ENCODE data around the gene SLC4A8.

SLC4A8 gene

GRCh38 chr12:51540996-51541395 is 116.4 kb downstream of the SLC4A8 start:
- POLR2A ChIA-PET, result no interaction called here
- Histone ChIP-seq H3K4me3 (ENCODE audit: control insufficient read depth in 1 of 7, extremely low read depth in 1 of 7, insufficient read depth in 4 of 7, low read depth in 2 of 7, low read length in 6 of 7) (no peak overlapping the region), H3K9me3 (ENCODE audit: control extremely low read depth in 1 of 5, control insufficient read depth in 4 of 5, insufficient read depth in 2 of 5, low read depth in 1 of 5, low read length in 4 of 5) (no peaks in the 10 kb centered on the region), H3K4me1 (ENCODE audit: control extremely low read depth in 1 of 4, control insufficient read depth in 4 of 4, insufficient read depth in 4 of 4, low read length in 3 of 4) (no peaks in the 10 kb centered on the region), H3K36me3 (ENCODE audit: control insufficient read depth in 4 of 4, insufficient read depth in 4 of 4, low read length in 3 of 4) (no peaks in the 10 kb centered on the region), H3K27me3 (replicated peaks in 2 of 5; ENCODE audit: control insufficient read depth in 4 of 5, insufficient read depth in 5 of 5, low read length in 4 of 5) (no peaks in the 10 kb centered on the region), H3K27ac (ENCODE audit: insufficient read depth in 1 of 2, low read depth in 1 of 2, low read length in 2 of 2, poor library complexity in 1 of 2, severe bottlenecking in 2 of 2) (no peak overlapping the region)
- peak in 1 of 3 donors; percentile 22 for DNase-seq
- 95% methylated on average over 4 of the region's 4 CpGs for WGBS (ENCODE audit: insufficient coverage)
- CTCF ChIA-PET, result interaction anchor here (1.0 kb wide), 1 partner anchor 13 kb away, joined by 3 read pairs; no protein-coding TSS in a partner anchor

GRCh38 chr12:51546097-51546496 is 121.5 kb downstream of the SLC4A8 start:
- ChIA-PET POLR2A (no interaction called here), CTCF (interaction anchor here (1.2 kb wide), 1 partner anchor 14 kb away, joined by 6 read pairs; no protein-coding TSS in a partner anchor)
- no peaks in the 10 kb centered on the region for H3K27me3 ChIP-seq (replicated peaks in 2 of 5; ENCODE audit: control insufficient read depth in 4 of 5, insufficient read depth in 5 of 5, low read length in 4 of 5)
- no peaks in the 10 kb centered on the region for H3K4me1 ChIP-seq (ENCODE audit: control extremely low read depth in 1 of 4, control insufficient read depth in 4 of 4, insufficient read depth in 4 of 4, low read length in 3 of 4)
- H3K27ac ChIP-seq (ENCODE audit: insufficient read depth in 1 of 2, low read depth in 1 of 2, low read length in 2 of 2, poor library complexity in 1 of 2, severe bottlenecking in 2 of 2), result no peak overlapping the region
- no peaks in the 10 kb centered on the region for H3K9me3 ChIP-seq (ENCODE audit: control extremely low read depth in 1 of 5, control insufficient read depth in 4 of 5, insufficient read depth in 2 of 5, low read depth in 1 of 5, low read length in 4 of 5)
- H3K4me3 ChIP-seq (ENCODE audit: control insufficient read depth in 1 of 7, extremely low read depth in 1 of 7, insufficient read depth in 4 of 7, low read depth in 2 of 7, low read length in 6 of 7), result no peak overlapping the region
- no peak for DNase-seq
- no peaks in the 10 kb centered on the region for H3K36me3 ChIP-seq (ENCODE audit: control insufficient read depth in 4 of 4, insufficient read depth in 4 of 4, low read length in 3 of 4)

- no peak for DNase-seq
- H3K4me3 ChIP-seq (ENCODE audit: control insufficient read depth in 1 of 7, extremely low read depth in 1 of 7, insufficient read depth in 4 of 7, low read depth in 2 of 7, low read length in 6 of 7), result no peak overlapping the region
- no peaks in the 10 kb centered on the region for H3K36me3 ChIP-seq (ENCODE audit: control insufficient read depth in 4 of 4, insufficient read depth in 4 of 4, low read length in 3 of 4)
- ChIA-PET CTCF (no interaction called here), POLR2A (no interaction called here)
- peaks cover 0 to 4% (median 0%) of the 10 kb centered on the region in 5 experiments for H3K27me3 ChIP-seq (replicated peaks in 2 of 5; ENCODE audit: control insufficient read depth in 4 of 5, insufficient read depth in 5 of 5, low read length in 4 of 5)
- no peaks in the 10 kb centered on the region for H3K4me1 ChIP-seq (ENCODE audit: control extremely low read depth in 1 of 4, control insufficient read depth in 4 of 4, insufficient read depth in 4 of 4, low read length in 3 of 4)
- 96% methylated on average over 4 of the region's 6 CpGs for WGBS (ENCODE audit: insufficient coverage)
- H3K9me3 ChIP-seq (ENCODE audit: control extremely low read depth in 1 of 5, control insufficient read depth in 4 of 5, insufficient read depth in 2 of 5, low read depth in 1 of 5, low read length in 4 of 5), result no peaks in the 10 kb centered on the region
- H3K27ac ChIP-seq (ENCODE audit: insufficient read depth in 1 of 2, low read depth in 1 of 2, low read length in 2 of 2, poor library complexity in 1 of 2, severe bottlenecking in 2 of 2), result no peak overlapping the region
These were observed 123.0 kb downstream of the SLC4A8 start for GRCh38 chr12:51547606-51548005.

GRCh38 chr12:51548241-51548640 is 123.6 kb downstream of the SLC4A8 start:
- H3K27me3 ChIP-seq (replicated peaks in 2 of 5; ENCODE audit: control insufficient read depth in 4 of 5, insufficient read depth in 5 of 5, low read length in 4 of 5), result peaks cover 0 to 4% (median 0%) of the 10 kb centered on the region in 5 experiments
- H3K36me3 ChIP-seq (ENCODE audit: control insufficient read depth in 4 of 4, insufficient read depth in 4 of 4, low read length in 3 of 4), result no peaks in the 10 kb centered on the region
- no peaks in the 10 kb centered on the region for H3K4me1 ChIP-seq (ENCODE audit: control extremely low read depth in 1 of 4, control insufficient read depth in 4 of 4, insufficient read depth in 4 of 4, low read length in 3 of 4)
- peaks cover 0 to 3% (median 0%) of the 10 kb centered on the region in 5 experiments for H3K9me3 ChIP-seq (ENCODE audit: control extremely low read depth in 1 of 5, control insufficient read depth in 4 of 5, insufficient read depth in 2 of 5, low read depth in 1 of 5, low read length in 4 of 5)
- no peak for DNase-seq
- WGBS (ENCODE audit: insufficient coverage), result 97% methylated on average over 2 of the region's 2 CpGs
- H3K4me3 ChIP-seq (ENCODE audit: control insufficient read depth in 1 of 7, extremely low read depth in 1 of 7, insufficient read depth in 4 of 7, low read depth in 2 of 7, low read length in 6 of 7), result no peak overlapping the region
- no peak overlapping the region for H3K27ac ChIP-seq (ENCODE audit: insufficient read depth in 1 of 2, low read depth in 1 of 2, low read length in 2 of 2, poor library complexity in 1 of 2, severe bottlenecking in 2 of 2)
- ChIA-PET CTCF (no interaction called here), POLR2A (no interaction called here)

- ChIA-PET POLR2A (no interaction called here), CTCF (interaction anchor here (1.1 to 1.2 kb wide), 3 partner anchors 10 to 126 kb away, joined by 3 to 4 read pairs (median 3); no protein-coding TSS in a partner anchor)
- Histone ChIP-seq H3K9me3 (ENCODE audit: control extremely low read depth in 1 of 5, control insufficient read depth in 4 of 5, insufficient read depth in 2 of 5, low read depth in 1 of 5, low read length in 4 of 5) (peaks cover 0 to 11% (median 2%) of the 10 kb centered on the region in 5 experiments), H3K27ac (ENCODE audit: insufficient read depth in 1 of 2, low read depth in 1 of 2, low read length in 2 of 2, poor library complexity in 1 of 2, severe bottlenecking in 2 of 2) (no peak overlapping the region), H3K27me3 (replicated peaks in 2 of 5; ENCODE audit: control insufficient read depth in 4 of 5, insufficient read depth in 5 of 5, low read length in 4 of 5) (peaks cover 0 to 4% (median 0%) of the 10 kb centered on the region in 5 experiments), H3K36me3 (ENCODE audit: control insufficient read depth in 4 of 4, insufficient read depth in 4 of 4, low read length in 3 of 4) (no peaks in the 10 kb centered on the region), H3K4me1 (ENCODE audit: control extremely low read depth in 1 of 4, control insufficient read depth in 4 of 4, insufficient read depth in 4 of 4, low read length in 3 of 4) (no peaks in the 10 kb centered on the region), H3K4me3 (ENCODE audit: control insufficient read depth in 1 of 7, extremely low read depth in 1 of 7, insufficient read depth in 4 of 7, low read depth in 2 of 7, low read length in 6 of 7) (no peak overlapping the region)
- 100% methylated on average over 6 of the region's 8 CpGs for WGBS (ENCODE audit: insufficient coverage)
- DNase-seq, result no peak
These were observed 125.0 kb downstream of the SLC4A8 start for GRCh38 chr12:51549637-51550036.

Data from common myeloid progenitor, CD34-positive (primary cell).